Hepatocyte (in vitro differentiated cells): ENCODE measurements around the gene TFB2M.
"Not testable (repeated sequence)": the region's sequence is repeated elsewhere in the genome, so short reads cannot be mapped to it uniquely, and the experiment has no call there.

Experiments used
- CTCF ChIP-seq: fragments of 200-600 bp; sonication (generic); IDR thresholded peaks from 2 replicates; pipeline ENCODE4 v1.5.1; 2016; ENCODE audit warnings: antibody characterized with exemption, mild to moderate bottlenecking; ENCODE audit not compliant: poor library complexity
- EZH2 ChIP-seq: fragments of 200-600 bp; sonication (generic); IDR thresholded peaks from 2 replicates; pipeline ENCODE4 v1.6.1; 2016; ENCODE audit warnings: antibody characterized with exemption, mild to moderate bottlenecking, borderline replicate concordance
- EZH2phosphoT487 ChIP-seq: fragments of 200-600 bp; sonication (generic); IDR thresholded peaks from one replicate; pipeline ENCODE4 v1.6.1; 2018; ENCODE audit warnings: antibody characterized with exemption, mild to moderate bottlenecking, low read depth, moderate library complexity; ENCODE audit not compliant: unreplicated experiment, severe bottlenecking

GRCh38 chr1:246589919-246590318 is 23.9 kb upstream of the TFB2M start:
- not testable (repeated sequence) for TF ChIP-seq EZH2phosphoT487, CTCF, EZH2
